Globus pallidus (tissue), 1 donor: ENCODE results near the gene PDC.
"Not testable (repeated sequence)": the region's sequence is repeated elsewhere in the genome, so short reads cannot be mapped to it uniquely, and the experiment has no call there.

Experiments used
- DNase-seq: peaks from one replicate; pipeline ENCODE4 v3.0.0-alpha.2; 2015; ENCODE audit warnings: low spot score

PDC gene

GRCh38 chr1:186465491-186465890, 4.6 kb upstream of the PDC start:
- not testable (repeated sequence) for DNase-seq

GRCh38 chr1:186463926-186464325, 3.0 kb upstream of the PDC start:
- no peak for DNase-seq

- DNase-seq = no peak
Measured at GRCh38 chr1:186463511-186463910, 2.6 kb upstream of the PDC start.

DNA sequence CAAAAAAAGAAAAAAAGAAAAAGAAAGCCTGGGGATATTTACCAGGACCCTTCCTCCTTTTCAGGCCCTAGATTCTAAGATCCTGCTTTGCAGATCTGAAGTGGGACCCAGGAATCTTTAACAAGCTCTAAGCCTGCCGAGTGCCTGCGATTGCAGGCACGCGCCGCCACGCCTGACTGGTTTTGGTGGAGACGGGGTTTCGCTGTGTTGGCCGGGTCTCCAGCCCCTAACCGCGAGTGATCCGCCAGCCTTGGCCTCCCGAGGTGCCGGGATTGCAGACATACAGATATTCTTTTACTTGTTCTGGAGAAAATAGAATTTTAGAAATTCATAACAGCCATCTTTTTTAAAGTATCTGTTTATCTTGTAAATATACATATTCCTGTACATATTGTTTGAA, 1.8 kb downstream of the PDC start:
- not testable (repeated sequence) for DNase-seq

- DNase-seq = no peak
Measured at GRCh38 chr1:186456729-186457255, 4.1 kb downstream of the PDC start.

DNA sequence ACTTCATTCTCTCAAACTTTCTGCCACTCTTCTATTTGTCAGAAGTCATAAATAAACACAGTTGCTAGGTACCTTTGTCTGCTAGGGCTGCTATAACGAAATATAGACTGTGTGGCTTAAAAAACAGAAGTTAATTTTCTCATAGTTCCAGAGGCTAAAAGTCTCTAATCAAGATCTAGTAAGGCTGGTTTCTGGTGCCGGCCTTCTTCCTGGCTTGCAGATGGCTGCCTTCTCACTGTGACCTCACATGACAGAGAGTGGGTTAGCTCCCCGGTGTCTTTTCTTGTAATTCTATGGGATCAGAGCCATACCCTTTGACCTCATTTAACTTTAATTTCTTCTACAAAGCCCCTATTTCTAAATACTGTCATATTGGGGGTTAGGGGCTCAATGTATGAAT, 5.9 kb downstream of the PDC start:
- no peak for DNase-seq

GRCh38 chr1:186446152-186446551, 14.8 kb downstream of the PDC start:
- DNase-seq = no peak

DNA sequence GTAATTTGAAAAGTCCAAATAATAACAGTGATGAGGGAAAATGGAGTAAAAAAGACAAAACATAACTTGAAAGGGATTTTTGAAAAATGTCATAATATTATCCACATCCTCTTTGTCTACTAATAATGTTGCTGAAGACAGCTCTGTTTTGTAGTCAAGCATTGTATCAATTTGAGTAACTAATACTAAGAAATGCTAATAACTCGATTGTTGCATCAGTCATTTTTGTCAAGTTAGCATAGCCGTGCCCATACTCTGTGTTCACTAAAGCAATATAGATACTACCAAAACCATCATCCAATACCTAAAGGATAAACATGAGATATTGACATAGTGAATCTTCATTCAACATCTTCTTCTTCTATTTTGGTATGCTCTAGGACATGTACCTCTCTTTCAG, 17.3 kb downstream of the PDC start:
- no peak for DNase-seq

DNA sequence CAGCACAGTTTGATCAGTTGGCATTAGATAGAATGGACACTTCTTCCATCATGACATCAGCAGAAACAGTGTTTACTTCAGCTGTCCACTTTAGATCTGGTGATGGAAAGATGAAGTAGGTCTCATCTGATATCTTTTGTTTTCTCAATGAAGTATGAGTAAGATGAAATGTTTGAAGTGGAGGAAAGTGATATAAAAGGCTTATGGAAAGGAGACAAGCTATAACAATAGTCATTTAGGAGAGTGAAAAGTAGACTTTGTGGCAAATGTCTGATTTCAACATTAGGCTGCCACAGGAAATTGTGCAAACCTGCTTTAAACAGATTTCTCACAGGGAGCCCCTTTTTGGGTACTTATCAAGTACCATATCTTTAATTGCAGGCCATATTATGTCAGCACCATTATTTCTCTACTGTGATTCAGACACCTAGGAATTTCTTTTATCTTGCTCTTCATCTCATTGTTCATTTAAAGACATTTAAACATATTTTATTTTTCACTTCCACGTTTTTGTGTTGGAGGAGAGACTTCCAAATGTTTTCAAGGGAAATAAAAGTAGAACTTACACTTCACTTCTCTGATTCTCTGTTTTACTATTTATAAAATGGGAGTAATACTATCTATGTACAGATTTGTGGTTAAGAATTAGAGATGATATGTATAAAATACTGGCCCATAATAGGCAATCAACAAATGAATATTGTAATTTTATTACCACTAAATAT, 18.1 kb downstream of the PDC start:
- DNase-seq = peak; percentile 11

DNA sequence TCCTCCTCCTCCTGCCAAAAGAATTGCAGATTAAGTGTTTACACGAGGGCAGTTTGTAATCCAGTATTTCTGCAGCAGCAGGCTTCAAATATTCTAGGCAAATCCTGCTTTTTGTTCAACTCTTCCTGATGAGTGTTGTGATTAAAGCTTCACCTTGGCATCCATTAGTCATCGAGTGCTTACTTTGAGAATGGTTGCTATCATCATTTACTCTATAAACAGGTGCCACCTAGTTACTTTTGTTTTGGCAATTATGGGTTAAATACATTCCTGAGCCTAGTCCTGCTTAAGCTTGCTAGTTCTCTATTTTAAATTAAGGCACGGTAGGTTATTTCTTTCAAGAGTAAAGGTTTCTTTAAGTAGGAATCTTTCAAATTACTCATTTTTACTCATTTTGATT, 20.3 kb downstream of the PDC start:
- DNase-seq = no peak

- DNase-seq = no peak
Measured at GRCh38 chr1:186438567-186438966, 22.3 kb downstream of the PDC start.

DNA sequence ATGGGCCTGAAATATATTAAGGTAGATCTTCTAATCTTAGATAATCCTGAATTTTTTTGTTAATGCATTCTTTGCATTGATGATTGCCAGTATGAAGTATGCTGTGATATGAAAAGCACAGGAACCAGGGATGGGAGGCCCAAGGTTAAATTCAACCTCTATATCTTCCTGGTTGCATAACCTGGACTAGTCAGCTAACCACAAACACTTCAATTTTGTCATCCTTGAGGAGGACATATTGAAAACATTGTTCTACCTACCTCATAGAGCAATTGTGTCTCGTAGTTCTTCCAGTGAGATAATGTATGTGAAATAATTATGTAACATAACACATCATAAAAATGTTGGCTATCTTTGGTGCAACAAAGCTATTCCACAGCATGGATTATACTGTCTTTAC, 25.6 kb downstream of the PDC start:
- no peak for DNase-seq

- DNase-seq = no peak
Measured at GRCh38 chr1:186429017-186429416, 31.9 kb downstream of the PDC start.

DNA sequence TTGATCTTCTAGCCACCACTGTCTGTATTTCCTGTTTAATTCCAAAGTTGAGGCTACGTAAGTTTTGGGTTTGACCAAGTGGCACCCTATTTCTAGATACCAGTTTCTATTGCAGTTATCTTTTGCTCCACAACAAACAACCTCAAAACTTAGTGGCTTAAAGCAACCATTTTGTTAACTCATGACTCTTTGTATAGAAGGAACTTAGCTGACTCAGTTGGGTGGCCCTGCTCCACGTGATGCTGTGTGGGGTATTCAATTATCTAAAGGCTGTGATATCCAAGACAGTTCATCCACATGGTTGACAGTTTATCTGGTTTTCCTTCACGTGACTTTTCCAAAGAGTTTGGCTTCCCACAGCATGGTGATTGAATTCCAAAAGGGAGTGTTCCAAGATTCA, 34.8 kb downstream of the PDC start:
- no peak for DNase-seq

GRCh38 chr1:186424539-186424938, 36.4 kb downstream of the PDC start:
- no peak for DNase-seq

GRCh38 chr1:186421446-186421845, 39.5 kb downstream of the PDC start:
- DNase-seq = no peak

DNA sequence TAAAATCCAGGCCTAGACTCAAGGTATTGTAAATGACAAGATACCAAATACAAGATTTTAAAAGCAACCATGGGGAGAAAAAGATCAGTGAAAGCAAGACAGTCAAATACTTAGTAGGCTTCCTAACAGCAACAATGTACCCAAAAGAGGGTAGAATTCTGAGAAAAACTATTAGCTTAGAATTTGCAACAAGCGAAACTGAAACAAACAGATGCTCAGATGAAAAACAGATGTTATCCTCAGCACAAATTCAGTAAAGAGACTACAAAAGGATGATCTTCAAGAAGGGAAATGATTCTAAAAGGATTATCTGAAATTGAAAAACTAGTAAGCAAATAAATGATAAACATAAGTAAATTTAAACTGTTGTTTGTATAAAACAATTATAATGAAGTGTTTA, 40.0 kb downstream of the PDC start:
- no peak for DNase-seq

DNA sequence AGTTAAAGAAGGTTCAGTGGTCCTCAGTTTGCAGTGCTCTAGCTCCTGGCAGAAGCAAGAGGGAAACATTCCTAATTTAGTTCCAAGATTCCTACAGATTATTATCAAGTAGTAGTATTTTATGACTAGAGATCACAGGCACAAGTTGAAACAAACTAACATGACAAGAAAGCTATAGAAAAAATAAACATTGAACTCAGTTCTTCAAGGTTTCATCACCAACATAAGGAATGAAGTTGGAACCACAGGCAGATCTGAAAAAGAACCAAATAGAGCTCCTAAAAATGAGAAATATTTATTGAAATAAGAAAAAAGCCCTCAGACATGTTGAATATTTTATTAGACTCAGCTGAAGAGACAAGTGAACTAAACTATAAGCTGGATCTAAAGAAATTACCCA, 40.6 kb downstream of the PDC start:
- no peak for DNase-seq

GRCh38 chr1:186418503-186418902, 42.4 kb downstream of the PDC start:
- DNase-seq = no peak

GRCh38 chr1:186413319-186413718, 47.6 kb downstream of the PDC start:
- DNase-seq = no peak

DNA sequence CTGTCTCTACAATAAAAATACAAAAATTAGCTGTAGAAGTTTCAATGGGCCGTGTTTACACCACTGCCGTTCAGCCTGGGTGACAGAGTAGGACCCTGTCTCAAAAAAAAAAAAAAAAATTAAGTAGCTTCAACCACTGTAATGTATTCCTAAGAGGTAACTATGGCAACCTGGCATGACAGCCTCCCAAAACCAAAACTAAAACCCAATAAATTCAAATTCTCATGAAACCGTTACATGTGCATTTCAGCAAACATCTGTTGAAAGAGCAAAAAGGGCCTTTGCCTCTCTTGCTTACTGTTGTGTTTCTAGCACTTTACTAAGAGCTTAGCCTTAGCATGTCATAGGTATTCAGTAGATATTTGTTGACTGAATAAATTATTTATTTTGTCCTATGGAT, 51.8 kb downstream of the PDC start:
- no peak for DNase-seq

- peak; percentile 32 for DNase-seq
Measured at GRCh38 chr1:186404454-186405051, 56.4 kb downstream of the PDC start.

GRCh38 chr1:186403632-186404031, 57.3 kb downstream of the PDC start:
- DNase-seq = no peak

- not testable (repeated sequence) for DNase-seq
Measured at GRCh38 chr1:186401446-186401845, 59.5 kb downstream of the PDC start.
